H1 (cell line): ENCODE measurements around the gene SV2B.

Experiments used
- BRCA1 ChIP-seq: IDR thresholded peaks from 2 replicates; pipeline ENCODE4 v1.6.1; 2012; ENCODE audit warnings: low read depth, low read length, improper control_type of control experiment
- CTCF ChIP-seq, 3 experiments: IDR thresholded peaks; 1 replicate in 2 of 3; 2 replicates in 1 of 3; pipeline versions ENCODE4 v1.5.1 to v1.6.1; 2011; ENCODE audit warnings: low read length in 3 of 3, mild to moderate bottlenecking in 3 of 3, inconsistent platforms in 2 of 3, low read depth in 1 of 3, moderate library complexity in 1 of 3; ENCODE audit not compliant: insufficient read depth in 1 of 3; ENCODE audit errors: control extremely low read depth in 1 of 3
- EP300 ChIP-seq, 2 experiments: IDR thresholded peaks; 1 replicate in 1 of 2; 2 replicates in 1 of 2; pipeline ENCODE4 v1.6.1; 2011 to 2012; ENCODE audit warnings: low read depth in 2 of 2, low read length in 2 of 2, mild to moderate bottlenecking in 2 of 2, borderline replicate concordance in 1 of 2, inconsistent platforms in 1 of 2, moderate library complexity in 1 of 2
- POLR2AphosphoS5 ChIP-seq: IDR thresholded peaks from 2 replicates; pipeline ENCODE4 v1.6.1; 2011; ENCODE audit warnings: low read depth, low read length
- USF2 ChIP-seq: IDR thresholded peaks from 2 replicates; pipeline ENCODE4 v1.6.1; 2011; ENCODE audit warnings: low read length, improper control_type of control experiment

DNA sequence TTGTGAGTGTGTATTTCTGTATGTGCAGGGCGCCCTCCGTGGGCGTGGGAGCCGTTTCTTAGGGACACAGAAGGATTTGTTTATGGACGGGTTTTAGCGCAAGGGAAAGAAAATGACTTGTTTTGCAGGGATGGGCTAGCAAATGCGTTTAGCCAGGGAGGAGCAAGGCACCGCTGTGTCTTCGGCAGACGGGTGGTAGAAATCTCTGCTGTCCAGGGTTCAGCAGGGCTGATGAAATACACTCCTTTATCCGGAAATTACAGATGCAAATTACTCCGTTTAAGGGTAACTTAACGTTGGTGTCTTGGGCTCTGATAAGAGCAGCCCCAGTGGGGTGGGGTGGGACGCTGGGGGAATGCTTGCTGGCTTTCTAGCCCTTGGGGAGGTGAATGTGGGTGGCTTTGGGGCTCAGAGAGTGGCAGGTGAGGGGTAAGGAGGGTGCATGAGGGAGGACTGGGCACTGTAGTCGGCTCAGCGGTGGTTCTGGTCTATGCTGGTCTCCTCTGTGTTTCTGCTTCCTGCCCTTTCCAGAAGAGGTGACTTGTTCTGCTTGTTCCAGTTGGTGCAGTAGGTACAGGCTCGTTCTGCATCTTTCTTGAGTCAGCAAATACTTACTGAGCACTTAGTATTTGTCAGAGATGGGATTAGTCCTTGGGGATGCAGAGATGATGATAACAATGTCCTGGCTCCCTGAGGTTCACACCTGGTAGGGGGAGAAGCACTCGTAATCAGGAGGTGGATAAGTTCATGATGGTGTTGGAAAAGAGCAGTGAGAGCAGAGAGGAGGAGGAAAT, 954 bp downstream of the SV2B start:
- TF ChIP-seq CTCF (IDR thresholded peaks at IDR 0.05; ENCODE audit: control extremely low read depth in 1 of 3, insufficient read depth in 1 of 3, low read depth in 1 of 3, low read length in 3 of 3) (no peak), BRCA1 (no peak), EP300 (IDR thresholded peaks at IDR 0.05; ENCODE audit: borderline replicate concordance in 1 of 2, low read depth in 2 of 2, low read length in 2 of 2) (no peak), USF2 (no peak), POLR2AphosphoS5 (no peak)
